H9 (cell line): ENCODE measurements around the gene MYB. TPM values are rescaled to one million over a fixed set of nuclear protein-coding genes. Genes with fewer than 3 reads are reported as not detected.

Experiments
- DNase-seq: peaks from one replicate; pipeline ENCODE4 v3.0.0-alpha.2; 2017
- H2AFZ ChIP-seq: one replicate; pipeline ENCODE4 v1.6.1; 2013; ENCODE audit warnings: mild to moderate bottlenecking, low read length, control low read depth, moderate library complexity
- H2AK5ac ChIP-seq: 2 replicates; pipeline ENCODE4 v1.6.1; 2013; ENCODE audit warnings: low read length, control low read depth, mixed read lengths; ENCODE audit not compliant: insufficient read length
- H2BK120ac ChIP-seq: one replicate; pipeline ENCODE4 v1.6.1; 2013; ENCODE audit warnings: low read depth, mild to moderate bottlenecking, low read length, control low read depth, inconsistent platforms; ENCODE audit not compliant: poor library complexity, severe bottlenecking
- H2BK12ac ChIP-seq: 2 replicates; pipeline ENCODE4 v1.6.1; 2013; ENCODE audit warnings: low read length, control low read depth, mixed read lengths, low read depth; ENCODE audit not compliant: insufficient read length
- H2BK15ac ChIP-seq: 2 replicates; pipeline ENCODE4 v1.6.1; 2013; ENCODE audit warnings: low read depth, low read length, control low read depth
- H2BK20ac ChIP-seq: one replicate; pipeline ENCODE4 v1.6.1; 2013; ENCODE audit warnings: low read depth, mild to moderate bottlenecking, low read length, control low read depth, inconsistent platforms; ENCODE audit not compliant: poor library complexity, severe bottlenecking
- H2BK5ac ChIP-seq: 2 replicates; pipeline ENCODE4 v1.6.1; 2013; ENCODE audit warnings: low read length, control low read depth, mixed read lengths; ENCODE audit not compliant: insufficient read length
- H3K14ac ChIP-seq: 2 replicates; pipeline ENCODE4 v1.6.1; 2013; ENCODE audit warnings: low read length, control low read depth; ENCODE audit not compliant: insufficient read depth
- H3K18ac ChIP-seq: 2 replicates; pipeline ENCODE4 v1.6.1; 2013; ENCODE audit warnings: low read depth, mild to moderate bottlenecking, mixed read lengths, low read length, control low read depth; ENCODE audit not compliant: insufficient read length
- H3K23ac ChIP-seq: 2 replicates; pipeline ENCODE4 v1.6.1; 2013; ENCODE audit warnings: low read length, control low read depth, mixed read lengths, low read depth; ENCODE audit not compliant: insufficient read length
- H3K23me2 ChIP-seq: 2 replicates; pipeline ENCODE4 v1.6.1; 2013; ENCODE audit warnings: low read depth, mild to moderate bottlenecking, mixed read lengths, low read length, control low read depth; ENCODE audit not compliant: insufficient read length, poor library complexity, severe bottlenecking
- H3K27ac ChIP-seq: 2 replicates; pipeline ENCODE4 v1.5.1; 2013; ENCODE audit warnings: low read length, control low read depth, mixed read lengths, low read depth; ENCODE audit not compliant: insufficient read length
- H3K27me3 ChIP-seq: 2 replicates; pipeline ENCODE4 v1.6.1; 2013; ENCODE audit warnings: low read length, control low read depth, inconsistent platforms; ENCODE audit not compliant: insufficient read depth
- H3K4ac ChIP-seq: 2 replicates; pipeline ENCODE4 v1.6.1; 2013; ENCODE audit warnings: low read depth, mild to moderate bottlenecking, control low read depth, inconsistent platforms, low read length, moderate library complexity
- H3K4me1 ChIP-seq: 2 replicates; pipeline ENCODE4 v1.6.1; 2013; ENCODE audit warnings: low read length, control low read depth, inconsistent platforms; ENCODE audit not compliant: insufficient read depth
- H3K4me2 ChIP-seq: 2 replicates; pipeline ENCODE4 v1.6.1; 2013; ENCODE audit warnings: low read length, control low read depth, mixed read lengths; ENCODE audit not compliant: insufficient read length, insufficient read depth
- H3K56ac ChIP-seq: 2 replicates; pipeline ENCODE4 v1.6.1; 2013; ENCODE audit warnings: low read depth, mild to moderate bottlenecking, mixed read lengths, low read length, control low read depth; ENCODE audit not compliant: insufficient read length
- H3K79me1 ChIP-seq: 2 replicates; pipeline ENCODE4 v1.6.1; 2013; ENCODE audit warnings: low read depth, mild to moderate bottlenecking, moderate library complexity, low read length, control low read depth, inconsistent platforms; ENCODE audit not compliant: insufficient read depth, poor library complexity, severe bottlenecking
- H3K79me2 ChIP-seq: 2 replicates; pipeline ENCODE4 v1.6.1; 2013; ENCODE audit warnings: low read length, control low read depth, inconsistent platforms; ENCODE audit not compliant: insufficient read depth
- H3K9ac ChIP-seq: 2 replicates; pipeline ENCODE4 v1.6.1; 2013; ENCODE audit warnings: low read length, control low read depth, mixed read lengths; ENCODE audit not compliant: insufficient read length; ENCODE audit errors: extremely low read depth
- H3K9me3 ChIP-seq: one replicate; pipeline ENCODE4 v1.6.1; 2013; ENCODE audit warnings: low read depth, low read length, inconsistent platforms; ENCODE audit not compliant: control insufficient read depth
- H3T11ph ChIP-seq: one replicate; pipeline ENCODE4 v1.6.1; 2013; ENCODE audit warnings: mild to moderate bottlenecking, low read length, control low read depth, inconsistent platforms
- H4K20me1 ChIP-seq: one replicate; pipeline ENCODE4 v1.6.1; 2013; ENCODE audit not compliant: control insufficient read depth, insufficient read length, insufficient read depth
- H4K5ac ChIP-seq: 2 replicates; pipeline ENCODE4 v1.6.1; 2013; ENCODE audit warnings: low read depth, mild to moderate bottlenecking, mixed read lengths, low read length, control low read depth; ENCODE audit not compliant: insufficient read length
- H4K8ac ChIP-seq: replicated peaks from 2 replicates; pipeline ENCODE4 v1.6.1; 2013; ENCODE audit warnings: low read length, control low read depth, mixed read lengths, low read depth; ENCODE audit not compliant: insufficient read length
- H4K91ac ChIP-seq: 2 replicates; pipeline ENCODE4 v1.6.1; 2013; ENCODE audit warnings: low read depth, mild to moderate bottlenecking, moderate library complexity, mixed read lengths, low read length, control low read depth; ENCODE audit not compliant: insufficient read length
- H3K27ac Mint-ChIP-seq, 3 experiments: 2 replicates in 2 of 3; 3 replicates in 1 of 3; pipeline ENCODE4 v1.8.0; 2020 to 2021; ENCODE audit warnings: mixed read lengths in 3 of 3, mild to moderate bottlenecking in 1 of 3, moderate library complexity in 1 of 3
- H3K27me3 Mint-ChIP-seq: 2 replicates; pipeline ENCODE4 v1.8.0; 2021; ENCODE audit warnings: low read depth, mild to moderate bottlenecking, moderate library complexity, mixed read lengths
- H3K36me3 Mint-ChIP-seq, 3 experiments: 2 replicates in 2 of 3; 3 replicates in 1 of 3; pipeline ENCODE4 v1.8.0; 2020 to 2021; ENCODE audit warnings: low read depth in 3 of 3, mixed read lengths in 3 of 3; ENCODE audit not compliant: insufficient read depth in 1 of 3
- H3K4me1 Mint-ChIP-seq, 2 experiments: 2 replicates each; pipeline ENCODE4 v1.8.0; 2020; ENCODE audit warnings: mixed read lengths in 2 of 2
- H3K4me3 Mint-ChIP-seq, 2 experiments: 2 replicates in 1 of 2; 3 replicates in 1 of 2; pipeline ENCODE4 v1.8.0; 2020 to 2021; ENCODE audit warnings: mild to moderate bottlenecking in 2 of 2, mixed read lengths in 2 of 2, moderate library complexity in 1 of 2
- H3K9me3 Mint-ChIP-seq, 2 experiments: 2 replicates in 1 of 2; 3 replicates in 1 of 2; pipeline ENCODE4 v1.8.0; 2020; ENCODE audit warnings: mild to moderate bottlenecking in 2 of 2, mixed read lengths in 2 of 2, moderate library complexity in 1 of 2
- CTCF ChIP-seq: fragments of 200-600 bp; sonication (generic); conservative IDR thresholded peaks from 3 replicates; pipeline ENCODE4 v1.8.0; 2021; ENCODE audit warnings: antibody characterized with exemption, mild to moderate bottlenecking
- WGBS: extraction: QIAGEN DNeasy Blood & Tissue Kit; methylation state at CpG from one replicate; pipeline ENCODE4 v1.1.7; 2013; ENCODE audit warnings: missing lambda C conversion rate, low lambda C conversion rate, mixed read lengths; ENCODE audit not compliant: insufficient read length; ENCODE audit errors: extremely low coverage; 5-methylcytosine and 5-hydroxymethylcytosine counted together
- total RNA-seq: library from RNA; stranded (reverse); gene quantifications from 2 replicates; pipeline ENCODE4 v1.2.1, GENCODE V29; 2021

MYB gene
- total RNA-seq, 1 experiment from 2014 or later: 5.8 TPM

DNA sequence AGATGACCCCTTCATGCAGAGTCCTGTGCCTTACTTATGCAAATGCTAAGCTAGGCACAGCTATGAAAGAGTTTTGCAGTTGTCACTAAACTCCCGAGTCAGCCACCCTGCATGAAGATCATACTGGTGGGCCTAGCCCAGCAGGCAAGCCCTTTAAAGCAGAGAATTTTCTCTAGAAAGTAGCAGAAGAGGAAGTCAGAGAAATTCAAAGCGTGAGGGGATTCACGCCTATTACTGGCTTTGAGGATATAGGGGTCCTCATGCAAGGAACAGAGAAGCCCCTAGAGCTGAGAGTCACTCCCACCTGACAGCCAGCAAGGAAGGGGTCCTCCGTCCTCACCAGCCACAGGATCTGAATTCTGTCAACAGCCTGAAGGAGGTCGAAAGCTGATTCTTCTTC is 54.6 kb downstream of the MYB start:
- Histone ChIP-seq H3K79me1 (no peaks in the 10 kb centered on the region), H3K79me2 (no peaks in the 10 kb centered on the region), H3K56ac (no peak overlapping the region), H2BK12ac (no peak overlapping the region), H4K91ac (no peak overlapping the region), H3K14ac (no peak overlapping the region), H4K20me1 (no peaks in the 10 kb centered on the region), H3K23me2 (no peaks in the 10 kb centered on the region), H3K4me2 (no peak overlapping the region), H2BK20ac (no peak overlapping the region), H2AK5ac (no peak overlapping the region), H3K4me1 (no peaks in the 10 kb centered on the region), H3K27me3 (no peaks in the 10 kb centered on the region), H3K9ac (no peak overlapping the region), H3K18ac (no peak overlapping the region), H2BK5ac (no peak overlapping the region), H2BK15ac (no peak overlapping the region), H2BK120ac (no peak overlapping the region), H2AFZ (no peak overlapping the region), H4K5ac (no peak overlapping the region), H3K23ac (no peak overlapping the region), H3K9me3 (no peaks in the 10 kb centered on the region), H3T11ph (no peak overlapping the region), H3K4ac (no peak overlapping the region), H4K8ac (no peak overlapping the region), H3K27ac (no peak overlapping the region)
- Mint-ChIP-seq H3K27me3 (no peaks in the 10 kb centered on the region), H3K27ac (no peak overlapping the region; a peak in 1 of 7 replicates), H3K4me1 (peaks cover 6 to 18% of the 10 kb centered on the region in 2 experiments), H3K4me3 (no peak overlapping the region), H3K9me3 (peaks cover 0 to 3% of the 10 kb centered on the region in 2 experiments; a peak in 1 of 5 replicates), H3K36me3 (no peaks in the 10 kb centered on the region)
- no CpG with 5 or more reads among the region's 5 CpGs for WGBS
- TF ChIP-seq CTCF: no peak
- DNase-seq: no peak
